ENCODE measurements around the gene RAB23.

The RAB23 gene

DNA sequence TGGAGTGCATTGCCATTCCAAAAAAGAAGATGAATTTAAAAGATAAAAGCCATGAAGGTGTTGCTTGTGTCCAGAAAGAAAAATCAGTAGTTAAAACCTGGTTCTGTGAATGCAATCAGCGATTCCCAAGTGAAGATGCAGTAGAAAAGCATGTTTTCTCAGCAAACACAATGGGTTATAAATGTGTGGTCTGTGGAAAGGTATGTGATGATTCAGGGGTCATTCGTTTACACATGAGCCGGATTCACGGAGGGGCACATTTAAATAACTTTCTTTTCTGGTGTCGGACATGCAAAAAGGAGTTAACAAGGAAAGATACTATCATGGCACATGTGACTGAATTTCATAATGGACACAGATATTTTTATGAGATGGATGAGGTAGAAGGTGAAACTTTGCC, 74.7 kb downstream of the RAB23 start:
- Histone ChIP-seq H3K27me3 (ENCODE audit: insufficient read depth, insufficient read length) (no peaks in the 10 kb centered on the region), H3K4me3 (ENCODE audit: insufficient read length, low read depth) (no peak overlapping the region), H3K4me1 (ENCODE audit: insufficient read depth, insufficient read length) (no peaks in the 10 kb centered on the region), H3K9ac (ENCODE audit: insufficient read length, low read depth) (no peak overlapping the region), H3K9me3 (ENCODE audit: insufficient read depth, low read length) (no peaks in the 10 kb centered on the region), H3K36me3 (ENCODE audit: insufficient read depth, insufficient read length, low read length) (peaks cover 36% of the 10 kb centered on the region)
- no peak for DNase-seq (ENCODE audit: low read depth, low spot score)
- TF ChIP-seq ZNF274 (IDR thresholded peaks at IDR 0.05; ENCODE audit: low read depth, low read length): no peak
- no peak for TF ChIP-seq SUZ12 (IDR thresholded peaks at IDR 0.05; ENCODE audit: extremely low read depth, insufficient read depth, insufficient read length)
- TF ChIP-seq YY1 (IDR thresholded peaks at IDR 0.05; ENCODE audit: insufficient read depth, insufficient read length): no peak

DNA sequence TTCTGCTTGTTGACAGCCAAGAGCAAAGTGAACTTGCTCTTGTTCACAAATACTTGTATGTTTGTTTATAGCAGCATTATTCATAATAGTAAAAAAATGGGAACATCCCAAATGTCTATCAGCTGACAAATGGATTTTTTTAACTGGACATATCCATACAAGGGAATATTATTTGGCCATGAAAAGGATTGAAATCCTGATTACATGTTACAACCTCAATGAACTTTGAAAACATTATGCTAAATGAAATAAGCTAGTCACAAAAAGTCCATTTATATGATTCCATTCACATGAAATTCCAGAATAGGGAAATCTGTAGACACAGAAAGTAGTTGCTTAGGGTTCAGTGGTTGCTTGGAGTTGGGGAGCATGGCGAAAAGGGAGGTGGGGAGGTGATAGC, 78.4 kb downstream of the RAB23 start:
- Histone ChIP-seq H3K36me3 (ENCODE audit: insufficient read depth, insufficient read length, low read length) (peaks cover 28% of the 10 kb centered on the region), H3K4me1 (ENCODE audit: insufficient read depth, insufficient read length) (no peaks in the 10 kb centered on the region), H3K27me3 (ENCODE audit: insufficient read depth, insufficient read length) (no peaks in the 10 kb centered on the region), H3K9me3 (ENCODE audit: insufficient read depth, low read length) (no peaks in the 10 kb centered on the region), H3K9ac (ENCODE audit: insufficient read length, low read depth) (no peak overlapping the region), H3K4me3 (ENCODE audit: insufficient read length, low read depth) (no peak overlapping the region)
- TF ChIP-seq SUZ12 (IDR thresholded peaks at IDR 0.05; ENCODE audit: extremely low read depth, insufficient read depth, insufficient read length) (no peak), ZNF274 (IDR thresholded peaks at IDR 0.05; ENCODE audit: low read depth, low read length) (no peak), YY1 (IDR thresholded peaks at IDR 0.05; ENCODE audit: insufficient read depth, insufficient read length) (no peak)
- DNase-seq (ENCODE audit: low read depth, low spot score): no peak

DNA sequence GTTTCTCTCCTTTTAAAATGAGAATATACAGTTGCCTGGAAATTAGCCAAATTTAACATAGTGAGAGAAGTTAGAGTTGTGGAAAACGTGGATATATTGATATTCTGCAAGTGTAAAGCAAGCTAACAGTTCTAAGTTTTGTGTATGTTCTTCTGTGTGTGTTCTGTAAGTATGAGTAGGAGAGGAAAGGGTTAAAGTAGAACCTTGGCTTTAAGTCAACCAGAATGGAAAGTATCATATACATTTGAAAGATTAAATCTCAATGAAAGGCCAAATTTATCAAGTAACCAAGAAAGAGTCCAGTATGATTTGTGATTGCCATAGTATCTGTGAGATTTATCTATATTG, 80.0 kb downstream of the RAB23 start:
- Histone ChIP-seq H3K27me3 (ENCODE audit: insufficient read depth, insufficient read length) (no peaks in the 10 kb centered on the region), H3K36me3 (ENCODE audit: insufficient read depth, insufficient read length, low read length) (peaks cover 13% of the 10 kb centered on the region), H3K4me1 (ENCODE audit: insufficient read depth, insufficient read length) (no peaks in the 10 kb centered on the region), H3K4me3 (ENCODE audit: insufficient read length, low read depth) (no peak overlapping the region), H3K9me3 (ENCODE audit: insufficient read depth, low read length) (no peaks in the 10 kb centered on the region), H3K9ac (ENCODE audit: insufficient read length, low read depth) (no peak overlapping the region)
- DNase-seq (ENCODE audit: low read depth, low spot score): no peak
- TF ChIP-seq ZNF274 (IDR thresholded peaks at IDR 0.05; ENCODE audit: low read depth, low read length) (no peak), SUZ12 (IDR thresholded peaks at IDR 0.05; ENCODE audit: extremely low read depth, insufficient read depth, insufficient read length) (no peak), YY1 (IDR thresholded peaks at IDR 0.05; ENCODE audit: insufficient read depth, insufficient read length) (no peak)

DNA sequence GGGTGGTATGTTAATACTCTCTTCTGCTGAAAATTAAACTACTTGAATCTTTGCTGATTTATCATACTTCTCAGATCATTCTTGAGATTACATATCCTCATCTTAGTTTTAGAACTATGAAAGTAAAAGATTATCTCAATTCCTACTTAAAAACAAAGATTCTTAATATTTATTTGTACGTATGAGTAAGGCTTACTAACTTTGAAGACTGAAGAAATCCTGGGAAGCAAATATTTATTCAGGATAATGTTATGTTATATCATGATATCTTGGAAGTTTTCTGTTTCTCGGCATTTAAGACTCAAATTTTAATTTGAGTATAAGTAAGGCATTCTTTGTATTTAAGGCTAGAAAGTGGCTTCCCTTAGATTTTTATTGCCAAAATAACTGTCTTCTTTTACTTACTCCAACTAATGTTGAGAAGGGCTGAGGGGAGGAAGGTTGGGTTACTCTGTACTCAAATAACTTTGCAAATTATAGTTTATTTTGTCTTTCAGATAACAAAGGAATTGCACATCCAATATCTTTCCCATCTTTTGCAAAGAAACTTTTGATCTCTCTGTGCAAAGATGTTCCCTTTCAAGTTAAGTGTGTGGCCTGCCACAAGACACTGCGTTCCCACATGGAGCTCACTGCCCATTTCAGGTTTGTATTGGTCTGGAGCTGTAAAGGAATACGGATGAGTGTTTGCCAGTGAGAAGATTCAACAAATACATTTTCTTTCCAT, 80.5 kb downstream of the RAB23 start:
- no peak overlapping the region for H3K9ac ChIP-seq (ENCODE audit: insufficient read length, low read depth)
- no peak for DNase-seq (ENCODE audit: low read depth, low spot score)
- no peak for TF ChIP-seq ZNF274 (IDR thresholded peaks at IDR 0.05; ENCODE audit: low read depth, low read length)
- TF ChIP-seq SUZ12 (IDR thresholded peaks at IDR 0.05; ENCODE audit: extremely low read depth, insufficient read depth, insufficient read length): no peak
- no peak for TF ChIP-seq YY1 (IDR thresholded peaks at IDR 0.05; ENCODE audit: insufficient read depth, insufficient read length)
- peaks cover 10% of the 10 kb centered on the region for H3K36me3 ChIP-seq (ENCODE audit: insufficient read depth, insufficient read length, low read length)
- H3K27me3 ChIP-seq (ENCODE audit: insufficient read depth, insufficient read length): no peaks in the 10 kb centered on the region
- H3K9me3 ChIP-seq (ENCODE audit: insufficient read depth, low read length): no peaks in the 10 kb centered on the region
- H3K4me1 ChIP-seq (ENCODE audit: insufficient read depth, insufficient read length): no peaks in the 10 kb centered on the region
- no peak overlapping the region for H3K4me3 ChIP-seq (ENCODE audit: insufficient read length, low read depth)

DNA sequence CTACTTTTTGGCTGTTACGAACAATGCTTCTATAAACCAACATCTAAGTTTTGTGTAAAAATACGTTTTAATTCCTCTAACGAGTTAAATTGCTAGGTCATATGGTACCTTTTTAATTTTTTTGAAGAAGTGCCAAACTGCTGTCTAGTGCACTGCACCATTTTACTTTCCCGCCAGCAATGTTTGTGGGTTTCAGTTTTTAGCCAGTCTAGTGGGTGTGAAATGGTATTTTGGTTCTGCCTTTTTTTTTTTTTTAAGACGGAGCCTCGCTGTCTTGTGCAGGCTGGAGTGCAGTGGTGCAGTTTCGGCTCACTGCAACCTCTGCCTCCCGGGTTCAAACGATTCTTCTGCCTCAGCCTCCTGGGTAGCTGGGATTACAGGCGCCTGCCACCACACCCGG, 84.1 kb downstream of the RAB23 start:
- H3K27me3 ChIP-seq (ENCODE audit: insufficient read depth, insufficient read length): no peaks in the 10 kb centered on the region

DNA sequence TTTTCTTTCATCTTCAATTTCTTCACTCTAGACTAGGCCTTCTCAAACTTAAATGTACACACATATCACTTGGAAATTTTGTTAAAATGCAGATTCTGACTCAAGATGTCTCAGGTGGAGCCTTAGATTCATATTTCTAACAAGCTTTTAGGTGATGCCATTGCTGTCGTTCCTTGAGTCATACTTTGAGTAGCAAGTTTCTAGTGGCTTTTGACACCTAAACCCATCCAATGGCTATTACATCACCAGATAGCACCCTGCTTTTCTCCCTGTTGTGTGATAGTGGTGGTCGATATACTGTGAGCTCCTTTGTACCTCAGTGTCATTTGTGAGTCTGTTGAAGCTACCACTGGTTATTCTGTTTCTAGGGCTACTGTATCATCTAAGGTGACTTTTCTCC, 84.8 kb downstream of the RAB23 start:
- TF ChIP-seq YY1 (IDR thresholded peaks at IDR 0.05; ENCODE audit: insufficient read depth, insufficient read length): no peak
- no peak for TF ChIP-seq ZNF274 (IDR thresholded peaks at IDR 0.05; ENCODE audit: low read depth, low read length)
- no peak for TF ChIP-seq SUZ12 (IDR thresholded peaks at IDR 0.05; ENCODE audit: extremely low read depth, insufficient read depth, insufficient read length)
- no peak for DNase-seq (ENCODE audit: low read depth, low spot score)

More for the DNA sequence above, 84.1 kb downstream of the RAB23 start:
- Histone ChIP-seq H3K9ac (ENCODE audit: insufficient read length, low read depth) (no peak overlapping the region), H3K4me3 (ENCODE audit: insufficient read length, low read depth) (no peak overlapping the region), H3K9me3 (ENCODE audit: insufficient read depth, low read length) (no peaks in the 10 kb centered on the region), H3K4me1 (ENCODE audit: insufficient read depth, insufficient read length) (no peaks in the 10 kb centered on the region), H3K36me3 (ENCODE audit: insufficient read depth, insufficient read length, low read length) (peaks cover 14% of the 10 kb centered on the region)
- TF ChIP-seq SUZ12 (IDR thresholded peaks at IDR 0.05; ENCODE audit: extremely low read depth, insufficient read depth, insufficient read length) (no peak), ZNF274 (IDR thresholded peaks at IDR 0.05; ENCODE audit: low read depth, low read length) (no peak)
- no peak for DNase-seq (ENCODE audit: low read depth, low spot score)

More for the DNA sequence above, 84.8 kb downstream of the RAB23 start:
- H3K4me1 ChIP-seq (ENCODE audit: insufficient read depth, insufficient read length): no peaks in the 10 kb centered on the region
- peaks cover 14% of the 10 kb centered on the region for H3K36me3 ChIP-seq (ENCODE audit: insufficient read depth, insufficient read length, low read length)
- no peak overlapping the region for H3K9ac ChIP-seq (ENCODE audit: insufficient read length, low read depth)
- no peaks in the 10 kb centered on the region for H3K9me3 ChIP-seq (ENCODE audit: insufficient read depth, low read length)
- H3K4me3 ChIP-seq (ENCODE audit: insufficient read length, low read depth): no peak overlapping the region
- H3K27me3 ChIP-seq (ENCODE audit: insufficient read depth, insufficient read length): no peaks in the 10 kb centered on the region
